Ectodermal cell (in vitro differentiated cells): ENCODE measurements around the gene EDN1. TPM values are rescaled to one million over a fixed set of nuclear protein-coding genes. Genes with fewer than 3 reads are reported as not detected.
A peak's percentile ranks its signal among the peaks of the same experiment; 100 is the strongest.

Source experiments
- H3K27ac ChIP-seq: 2 replicates; pipeline ENCODE4 v1.7.0; 2013; ENCODE audit warnings: mild to moderate bottlenecking, low read depth, low read length; ENCODE audit not compliant: insufficient read depth, poor library complexity, severe bottlenecking
- H3K27me3 ChIP-seq: 2 replicates; pipeline ENCODE4 v1.7.0; 2013; ENCODE audit warnings: mild to moderate bottlenecking, low read length; ENCODE audit not compliant: insufficient read depth, control insufficient read depth, poor library complexity, severe bottlenecking
- H3K36me3 ChIP-seq: one replicate; pipeline ENCODE4 v1.7.0; 2013; ENCODE audit warnings: low read length; ENCODE audit not compliant: control insufficient read depth, insufficient read depth
- H3K4me1 ChIP-seq: one replicate; pipeline ENCODE4 v1.7.0; 2013; ENCODE audit warnings: low read length; ENCODE audit not compliant: control insufficient read depth, insufficient read depth
- H3K4me3 ChIP-seq: 2 replicates; pipeline ENCODE4 v1.7.0; 2013; ENCODE audit warnings: low read depth, low read length, control low read depth; ENCODE audit not compliant: insufficient read depth
- H3K9me3 ChIP-seq: 2 replicates; pipeline ENCODE4 v1.7.0; 2013; ENCODE audit warnings: mild to moderate bottlenecking, low read length, moderate library complexity; ENCODE audit not compliant: control insufficient read depth
- WGBS, 2 experiments: methylation state at CpG; one replicate each; pipeline ENCODE4 v1.1.7; 2013; ENCODE audit warnings: missing lambda C conversion rate in 2 of 2; 5-methylcytosine and 5-hydroxymethylcytosine counted together
- polyA plus RNA-seq, 4 experiments: library from polyadenylated mRNA; stranded (reverse); fragments of 50-300 nt; gene quantifications; one replicate each; pipeline ENCODE4 v1.2.3, GENCODE V29; 2013

EDN1 gene
- 2.1 TPM for polyA plus RNA-seq (2013, experiment 1 of 4)
- 2.8 TPM for polyA plus RNA-seq (2013, experiment 2 of 4)
- 2.4 TPM for polyA plus RNA-seq (2013, experiment 3 of 4)
- polyA plus RNA-seq (2013, experiment 4 of 4) = 3.0 TPM

DNA sequence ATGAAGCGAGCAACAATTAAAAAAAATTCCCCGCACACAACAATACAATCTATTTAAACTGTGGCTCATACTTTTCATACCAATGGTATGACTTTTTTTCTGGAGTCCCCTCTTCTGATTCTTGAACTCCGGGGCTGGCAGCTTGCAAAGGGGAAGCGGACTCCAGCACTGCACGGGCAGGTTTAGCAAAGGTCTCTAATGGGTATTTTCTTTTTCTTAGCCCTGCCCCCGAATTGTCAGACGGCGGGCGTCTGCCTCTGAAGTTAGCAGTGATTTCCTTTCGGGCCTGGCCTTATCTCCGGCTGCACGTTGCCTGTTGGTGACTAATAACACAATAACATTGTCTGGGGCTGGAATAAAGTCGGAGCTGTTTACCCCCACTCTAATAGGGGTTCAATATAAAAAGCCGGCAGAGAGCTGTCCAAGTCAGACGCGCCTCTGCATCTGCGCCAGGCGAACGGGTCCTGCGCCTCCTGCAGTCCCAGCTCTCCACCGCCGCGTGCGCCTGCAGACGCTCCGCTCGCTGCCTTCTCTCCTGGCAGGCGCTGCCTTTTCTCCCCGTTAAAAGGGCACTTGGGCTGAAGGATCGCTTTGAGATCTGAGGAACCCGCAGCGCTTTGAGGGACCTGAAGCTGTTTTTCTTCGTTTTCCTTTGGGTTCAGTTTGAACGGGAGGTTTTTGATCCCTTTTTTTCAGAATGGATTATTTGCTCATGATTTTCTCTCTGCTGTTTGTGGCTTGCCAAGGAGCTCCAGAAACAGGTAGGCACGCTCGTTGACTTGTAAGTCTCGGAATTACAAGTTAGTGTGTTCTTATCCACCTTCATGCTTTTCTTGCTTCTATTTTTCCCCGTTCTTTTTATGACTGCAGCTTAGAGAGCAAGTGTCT is at the start of gene EDN1:
Gene EDN1 (plus strand): TSS at position 429 of the 888 bp plus-strand sequence. CDS start 269 bp downstream, at position 698.
- 4 to 5% methylated on average over 37 to 38 of the region's 38 CpGs for WGBS, 2 experiments
- H3K9me3 ChIP-seq = no peaks in the 10 kb centered on the region
- peak within 1 kb of the TSS; percentile 36 for H3K4me3 ChIP-seq
- peaks cover 10% of the 10 kb centered on the region for H3K4me1 ChIP-seq
- H3K27ac ChIP-seq = no peak within 1 kb of the TSS
- H3K36me3 ChIP-seq = no peaks in the 10 kb centered on the region
- peaks cover 30% of the 10 kb centered on the region for H3K27me3 ChIP-seq

DNA sequence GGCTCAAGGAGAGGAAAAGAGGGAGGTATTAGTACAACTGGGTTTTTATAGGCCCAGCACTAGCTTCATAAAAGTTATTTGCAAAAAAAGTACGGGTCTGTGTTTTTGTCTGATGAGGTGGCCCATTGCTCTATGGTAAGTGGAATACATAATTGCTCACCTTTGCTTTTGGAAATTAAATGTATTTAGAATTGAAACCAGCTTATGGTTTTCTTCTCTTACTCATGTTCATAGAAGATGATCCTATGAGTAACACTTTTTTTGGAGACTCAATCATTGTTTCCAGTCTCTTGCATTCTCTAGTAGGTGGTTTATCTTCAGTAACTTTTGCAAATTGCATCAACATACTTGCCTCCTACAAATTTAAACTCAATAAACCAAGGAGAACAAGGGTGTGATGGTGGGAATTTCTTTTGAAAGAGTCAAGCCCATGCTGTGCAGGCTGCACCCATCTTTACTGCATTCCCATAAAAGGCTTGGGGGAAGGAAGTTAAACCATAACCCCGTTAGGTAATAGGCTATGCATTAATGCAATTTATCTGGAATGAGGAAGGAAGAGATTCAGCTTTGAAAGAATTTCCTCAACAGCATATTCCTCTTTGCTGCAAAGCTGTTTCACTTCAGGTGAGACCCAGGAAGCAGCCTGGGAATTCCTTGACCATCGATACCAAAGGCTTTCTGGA is 48.5 kb upstream of the EDN1 start:
- H3K4me1 ChIP-seq = no peaks in the 10 kb centered on the region
- no peaks in the 10 kb centered on the region for H3K27me3 ChIP-seq
- WGBS, 2 experiments = 93 to 97% methylated on average over 3 of the region's 3 CpGs
- no peaks in the 10 kb centered on the region for H3K36me3 ChIP-seq
- no peak overlapping the region for H3K27ac ChIP-seq
- H3K4me3 ChIP-seq = no peak overlapping the region
- H3K9me3 ChIP-seq = no peaks in the 10 kb centered on the region

DNA sequence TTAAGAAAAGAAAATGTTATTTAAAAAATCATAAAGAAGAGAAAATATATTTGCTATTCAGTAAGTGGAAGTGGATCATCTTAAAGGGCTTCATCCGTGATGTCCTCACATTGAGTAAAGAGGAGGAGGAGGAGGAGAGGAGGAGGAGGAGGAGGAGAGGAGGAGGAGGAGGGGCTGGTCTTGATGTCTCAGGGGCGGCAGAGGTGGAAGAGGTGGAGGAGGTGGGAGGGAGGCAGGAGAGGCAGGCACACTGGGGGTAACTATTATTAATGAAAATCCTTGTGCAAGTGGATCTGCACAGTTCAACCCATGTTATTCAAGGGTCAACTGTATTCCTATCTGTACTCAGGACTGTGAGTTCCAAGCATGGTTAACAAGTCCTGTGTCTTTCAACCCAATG is 47.0 kb upstream of the EDN1 start:
- Histone ChIP-seq H3K27ac (no peak overlapping the region), H3K27me3 (no peaks in the 10 kb centered on the region), H3K4me3 (no peak overlapping the region), H3K4me1 (no peaks in the 10 kb centered on the region), H3K36me3 (no peaks in the 10 kb centered on the region), H3K9me3 (no peaks in the 10 kb centered on the region)
- WGBS, 2 experiments = 70 to 87% methylated on average over 1 to 2 of the region's 2 CpGs

- WGBS, 2 experiments = 83 to 92% methylated on average over 1 of the region's 1 CpG
- Histone ChIP-seq H3K9me3 (no peaks in the 10 kb centered on the region), H3K4me3 (no peak overlapping the region), H3K4me1 (no peaks in the 10 kb centered on the region), H3K27me3 (no peaks in the 10 kb centered on the region), H3K27ac (no peak overlapping the region), H3K36me3 (no peaks in the 10 kb centered on the region)
These were observed 44.8 kb upstream of the EDN1 start for GRCh38 chr6:12245360-12245759.

DNA sequence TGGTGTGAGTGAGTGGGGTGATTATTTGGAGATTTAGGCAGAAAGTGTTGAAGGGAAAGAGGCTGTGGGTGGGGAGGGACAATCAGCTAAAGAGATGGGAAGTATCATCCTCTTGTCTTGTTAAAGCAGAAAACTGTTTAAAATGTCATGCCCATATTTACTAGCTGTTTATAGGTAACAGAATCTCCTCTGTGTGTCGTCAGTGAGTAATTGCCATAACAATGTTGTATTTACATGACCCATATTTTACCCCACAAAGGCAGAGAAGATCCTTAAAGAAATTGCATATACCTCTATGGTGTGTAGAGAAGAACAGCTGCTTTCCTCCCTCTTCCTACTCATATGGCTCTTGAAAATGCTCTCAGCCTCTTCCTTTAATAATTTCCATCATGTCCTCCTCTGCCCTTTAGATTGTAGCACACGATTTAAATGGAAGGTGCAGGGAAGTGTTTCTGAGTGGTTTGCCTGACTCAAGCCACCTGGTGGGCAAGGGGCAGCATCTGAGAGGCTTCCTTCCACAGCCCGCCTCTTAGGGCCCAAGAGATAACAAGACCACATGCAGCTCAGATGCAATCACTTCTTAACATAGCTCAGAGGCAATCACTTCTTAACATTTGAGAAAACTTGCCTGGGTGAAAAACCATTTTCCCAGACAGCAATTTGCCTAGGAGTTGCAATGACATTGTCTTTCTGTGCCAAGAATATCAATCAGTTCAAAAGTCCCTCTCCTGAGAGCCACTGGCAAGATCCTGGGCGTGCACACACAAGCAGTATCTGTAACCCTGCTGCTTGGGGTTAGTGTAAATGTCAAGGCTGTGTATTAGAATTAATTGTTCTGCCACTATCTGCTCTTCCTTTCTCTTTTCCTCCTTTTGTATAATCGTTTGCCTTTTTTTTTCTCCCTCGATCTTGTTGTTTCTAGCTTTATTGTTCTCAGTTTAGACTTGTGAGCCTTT is 44.1 kb upstream of the EDN1 start:
- Histone ChIP-seq H3K4me3 (no peak overlapping the region), H3K4me1 (no peaks in the 10 kb centered on the region), H3K9me3 (no peaks in the 10 kb centered on the region), H3K27ac (no peak overlapping the region), H3K36me3 (no peaks in the 10 kb centered on the region), H3K27me3 (no peaks in the 10 kb centered on the region)
- 72 to 80% methylated on average over 3 to 5 of the region's 6 CpGs for WGBS, 2 experiments

DNA sequence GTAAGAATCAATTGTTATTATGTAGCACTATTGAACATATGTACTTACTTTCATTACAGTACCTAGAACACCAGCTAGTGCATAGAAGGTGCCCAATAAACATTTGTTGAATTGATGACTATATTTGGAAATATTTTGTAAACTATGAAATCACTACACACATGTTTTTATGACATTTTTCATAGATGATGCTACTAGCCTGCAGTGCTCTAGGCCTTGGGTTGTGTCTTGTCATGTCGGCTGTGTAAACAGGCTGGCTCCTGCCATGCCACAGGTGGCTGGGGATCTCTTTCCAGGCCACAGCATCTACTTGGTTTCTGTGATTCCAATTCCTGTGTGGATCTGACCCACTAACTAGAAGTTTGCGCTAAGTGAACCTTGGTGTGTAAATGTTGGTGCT is 43.3 kb upstream of the EDN1 start:
- no peak overlapping the region for H3K4me3 ChIP-seq
- WGBS, 2 experiments = 90 to 97% methylated on average over 2 of the region's 2 CpGs
- no peaks in the 10 kb centered on the region for H3K9me3 ChIP-seq
- no peaks in the 10 kb centered on the region for H3K4me1 ChIP-seq
- no peaks in the 10 kb centered on the region for H3K27me3 ChIP-seq
- H3K27ac ChIP-seq = no peak overlapping the region
- H3K36me3 ChIP-seq = no peaks in the 10 kb centered on the region

DNA sequence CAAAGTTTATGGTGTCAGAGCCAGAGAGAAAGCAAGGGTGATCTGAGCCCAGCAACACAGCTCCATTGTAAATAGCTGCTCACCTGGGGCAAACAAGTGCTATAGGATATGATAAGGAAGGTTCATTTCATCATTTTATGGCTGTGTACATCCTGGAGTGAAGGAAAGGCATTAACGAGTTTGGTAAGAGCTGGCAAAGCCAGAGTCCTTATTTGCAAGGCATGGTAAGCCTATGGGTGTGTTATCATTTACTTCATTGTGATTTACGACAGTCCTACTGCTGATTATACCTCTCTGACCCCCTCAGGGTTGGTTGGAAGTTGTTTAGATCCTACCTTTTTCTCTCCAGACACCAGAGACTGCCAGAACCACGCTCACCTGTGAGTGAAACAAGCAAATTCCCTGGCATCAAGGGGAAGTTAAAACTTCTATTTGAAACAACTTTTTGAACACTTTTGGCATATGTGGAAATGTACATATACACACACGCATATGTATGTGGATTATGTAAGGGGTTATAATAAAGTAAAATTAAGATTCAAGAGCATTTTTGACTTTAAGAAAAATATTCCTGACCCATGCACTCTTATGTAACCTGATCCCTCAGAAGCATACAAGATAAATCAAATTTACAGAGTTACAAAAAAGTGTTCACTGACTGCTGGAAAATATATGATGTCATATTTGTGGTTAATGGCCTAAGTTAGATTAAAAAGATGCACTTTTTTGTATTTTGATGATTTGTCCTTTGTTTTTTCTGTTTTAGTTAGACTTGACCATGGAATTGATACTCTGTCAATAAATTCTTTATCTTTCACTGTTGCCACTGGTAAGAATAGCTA is 40.4 kb upstream of the EDN1 start:
- 89 to 92% methylated on average over 2 to 3 of the region's 4 CpGs for WGBS, 2 experiments
- Histone ChIP-seq H3K4me1 (no peaks in the 10 kb centered on the region), H3K9me3 (no peaks in the 10 kb centered on the region), H3K27me3 (no peaks in the 10 kb centered on the region), H3K36me3 (no peaks in the 10 kb centered on the region), H3K4me3 (no peak overlapping the region), H3K27ac (no peak overlapping the region)

- Histone ChIP-seq H3K4me3 (no peak overlapping the region), H3K9me3 (no peaks in the 10 kb centered on the region), H3K27me3 (no peaks in the 10 kb centered on the region), H3K36me3 (no peaks in the 10 kb centered on the region), H3K27ac (no peak overlapping the region), H3K4me1 (no peaks in the 10 kb centered on the region)
- 80% methylated on average over 1 of the region's 1 CpG; no CpG with 5 or more reads in 1 of the 2 experiments for WGBS, 2 experiments
These were observed 39.8 kb upstream of the EDN1 start for GRCh38 chr6:12250383-12250770.

DNA sequence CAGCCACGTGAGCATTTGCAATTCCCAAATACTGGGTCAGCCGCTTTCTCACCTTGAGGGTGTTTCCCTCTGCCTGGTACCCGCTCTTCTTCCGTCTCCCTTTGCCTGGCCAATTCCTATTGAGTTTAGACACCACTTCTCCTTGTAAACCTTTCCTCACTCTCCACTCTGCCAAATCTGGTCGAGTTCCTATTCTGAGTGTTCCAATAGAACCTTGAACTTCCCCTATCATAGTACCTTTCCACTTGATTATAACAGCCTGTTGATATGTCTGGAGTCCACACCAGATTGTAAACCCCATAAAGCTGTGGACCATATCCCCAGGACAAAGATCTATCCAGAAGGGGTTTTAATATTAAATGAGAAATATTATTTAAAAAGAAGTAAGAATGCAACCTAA is 36.0 kb upstream of the EDN1 start:
- Histone ChIP-seq H3K4me3 (no peak overlapping the region), H3K9me3 (no peaks in the 10 kb centered on the region), H3K27me3 (no peaks in the 10 kb centered on the region), H3K27ac (no peak overlapping the region), H3K4me1 (no peaks in the 10 kb centered on the region), H3K36me3 (no peaks in the 10 kb centered on the region)
- WGBS, 2 experiments = 91% methylated on average over 5 of the region's 5 CpGs
